ENCODE results near the gene P2RX1.
"Not testable (repeated sequence)": the region's sequence is repeated elsewhere in the genome, so short reads cannot be mapped to it uniquely, and the experiment has no call there.

P2RX1 gene

DNA sequence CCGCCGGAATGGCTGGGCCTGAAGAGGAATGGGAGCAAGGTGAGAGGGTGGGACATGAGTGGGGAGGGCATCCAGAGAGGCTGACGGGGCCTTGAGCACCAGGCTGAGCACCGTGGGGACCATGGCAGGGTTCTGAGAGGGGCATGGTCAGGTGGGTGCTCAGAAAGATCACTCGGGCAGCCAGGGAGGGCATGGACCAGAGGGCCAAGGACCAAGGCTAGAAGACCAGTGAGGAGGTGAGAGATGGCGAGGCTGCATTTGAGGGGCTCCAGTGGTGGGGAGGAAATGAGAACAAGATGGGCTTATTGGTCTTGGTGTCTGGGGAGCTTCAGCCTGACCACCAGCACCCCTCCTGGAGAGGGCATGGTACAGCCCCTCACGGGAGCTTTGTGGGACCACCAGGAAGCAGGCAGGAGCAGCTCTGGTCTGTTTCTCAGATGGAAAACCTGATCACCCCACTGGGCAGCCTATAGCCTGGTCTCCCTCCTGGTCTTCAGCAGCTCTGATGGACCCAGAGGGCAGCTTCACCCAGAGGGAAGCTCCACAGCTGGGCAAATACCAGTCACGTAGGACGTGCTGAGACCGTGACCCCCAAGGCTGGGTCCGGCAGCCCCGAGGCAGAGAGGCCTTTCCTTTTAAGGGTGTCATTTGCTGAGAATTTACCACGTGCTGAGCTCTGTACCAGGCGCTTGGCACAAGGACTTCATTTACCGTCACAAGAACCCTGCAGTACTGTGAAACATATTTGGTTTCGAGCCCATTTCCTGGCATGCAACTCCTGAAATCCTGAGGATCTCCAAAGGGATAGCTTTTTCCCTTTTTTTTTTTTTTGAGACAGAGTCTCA is 58.8 kb downstream of the P2RX1 start:
- DNase-seq (ENCODE audit: low spot score) = no peak

DNA sequence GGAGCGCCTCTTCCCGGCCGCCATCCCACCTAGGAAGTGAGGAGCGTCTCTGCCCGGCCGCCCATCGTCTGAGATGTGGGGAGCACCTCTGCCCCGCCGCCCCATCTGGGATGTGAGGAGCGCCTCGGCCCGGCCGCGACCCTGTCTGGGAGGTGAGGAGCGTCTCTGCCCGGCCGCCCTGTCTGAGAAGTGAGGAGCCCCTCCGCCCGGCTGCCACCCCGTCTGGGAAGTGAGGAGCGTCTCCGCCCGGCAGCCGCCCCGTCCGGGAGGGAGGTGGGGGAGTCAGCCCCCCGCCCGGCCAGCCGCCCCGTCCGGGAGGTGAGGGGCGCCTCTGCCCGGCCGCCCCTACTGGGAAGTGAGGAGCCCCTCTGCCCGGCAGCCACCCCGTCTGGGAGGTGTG is 62.1 kb downstream of the P2RX1 start:
- DNase-seq (ENCODE audit: low spot score) = not testable (repeated sequence)

DNA sequence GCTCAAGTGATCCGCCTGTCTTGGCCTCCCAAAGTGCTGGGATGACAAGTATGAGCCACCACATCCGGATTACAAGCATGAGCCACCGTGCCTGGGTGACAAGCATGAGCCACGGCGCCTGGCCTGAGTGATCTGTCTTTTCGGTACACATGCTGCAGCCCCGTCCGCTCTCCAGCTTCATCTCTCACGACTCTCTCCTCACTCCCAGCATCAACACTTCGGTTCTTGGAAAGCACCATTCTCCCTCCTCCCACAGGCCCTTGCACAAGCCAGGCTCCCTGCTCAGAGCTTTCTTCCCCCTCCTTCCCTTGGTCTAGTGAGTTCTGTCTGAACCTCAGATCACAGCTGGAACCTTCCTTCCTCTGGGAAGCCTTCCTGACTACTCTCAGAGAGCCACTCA is 63.7 kb downstream of the P2RX1 start:
- no peak for DNase-seq (ENCODE audit: low spot score)

DNA sequence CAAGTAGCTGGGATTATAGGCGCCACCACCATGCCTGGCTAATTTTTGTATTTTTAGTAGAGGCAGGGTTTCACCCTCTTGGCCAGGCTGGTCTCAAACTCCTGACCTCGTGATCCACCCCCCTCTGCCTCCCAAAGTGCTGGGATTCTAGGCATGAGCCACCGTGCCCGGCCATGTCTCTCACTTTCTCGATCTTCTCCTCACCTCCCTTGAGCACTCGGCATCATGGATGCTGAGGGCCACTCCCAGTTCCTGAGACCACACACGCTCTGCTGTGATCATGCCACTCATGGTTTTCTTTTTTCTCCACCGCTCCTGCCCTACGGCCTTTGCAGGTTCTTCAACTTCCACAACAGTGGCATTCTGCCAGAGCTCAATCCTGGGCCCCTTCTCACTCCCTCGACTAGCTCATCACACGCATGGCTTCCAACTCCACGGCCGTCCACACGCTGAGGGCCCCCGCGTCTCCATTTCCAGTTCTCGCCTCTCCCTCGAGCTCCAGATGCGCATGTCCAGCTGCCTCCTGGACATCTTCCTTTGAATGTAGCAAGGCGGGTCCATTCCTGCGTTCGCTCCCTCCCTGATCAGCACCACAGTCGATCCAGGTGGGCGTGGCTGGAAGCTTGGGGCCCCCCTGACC is 64.7 kb downstream of the P2RX1 start:
- no peak for DNase-seq (ENCODE audit: low spot score)

DNA sequence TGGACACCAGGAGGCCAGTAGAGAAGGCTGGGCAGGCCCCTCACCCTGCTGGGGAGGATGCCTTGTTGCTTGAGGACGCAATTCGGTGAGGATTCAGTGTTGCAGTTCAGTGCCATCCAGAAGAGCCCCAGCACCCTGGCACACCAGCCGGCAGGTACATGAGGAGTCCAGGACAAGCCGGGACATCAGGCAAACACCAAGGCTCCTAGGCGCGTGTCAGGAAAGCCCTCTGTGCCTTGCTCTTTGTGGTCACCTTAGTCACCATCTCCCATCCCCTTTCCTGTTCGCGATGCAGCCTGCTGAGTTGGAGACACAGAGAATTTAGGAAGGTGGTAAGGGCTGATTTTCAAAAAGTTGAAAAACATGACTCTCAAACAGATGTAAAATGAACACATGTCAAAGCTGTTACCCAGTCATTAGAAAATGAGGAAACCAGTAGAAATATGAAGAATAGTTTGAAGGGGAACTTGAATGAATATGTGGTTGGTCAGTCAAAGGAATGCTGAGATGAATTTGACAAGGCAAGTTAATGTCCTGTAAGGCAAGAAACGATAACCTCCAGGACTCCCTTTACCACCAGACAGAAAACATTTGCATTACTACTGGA is 67.9 kb downstream of the P2RX1 start:
- no peak for DNase-seq (ENCODE audit: low spot score)

DNA sequence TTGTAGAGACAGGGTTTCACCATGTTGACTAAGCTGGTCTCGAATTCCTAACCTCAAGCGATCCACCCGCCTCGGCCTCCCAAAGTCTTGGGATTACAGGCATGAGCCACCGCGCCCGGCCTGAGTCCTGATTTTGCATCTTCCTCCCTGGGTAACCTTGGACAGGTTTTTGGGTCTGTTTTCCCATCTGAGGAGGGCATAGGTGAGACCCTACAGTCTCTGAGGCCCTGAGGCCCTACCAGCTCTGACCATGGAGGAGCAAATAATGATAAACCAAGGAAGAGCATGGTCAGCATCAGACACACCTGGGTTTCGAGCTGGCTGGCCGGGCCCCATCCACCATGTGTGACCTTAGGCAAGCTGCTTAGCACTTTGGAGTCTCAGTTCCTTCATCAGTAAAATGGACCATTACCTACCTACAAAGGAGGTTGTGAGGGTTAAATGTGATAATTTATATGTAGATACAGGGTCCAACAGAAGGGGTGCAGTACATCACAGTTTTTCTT is 69.0 kb downstream of the P2RX1 start:
- no peak for DNase-seq (ENCODE audit: low spot score)
